Measurements from ENCODE around the gene NPB. TPM values are rescaled to one million over a fixed set of nuclear protein-coding genes. Genes with fewer than 3 reads are reported as not detected.

The NPB gene
- total and polyA plus RNA-seq, 2 donors = 1.7 to 3.5 TPM

- no peak for DNase-seq (ENCODE audit: low read depth in 6 of 9, low spot score in 9 of 9)
- H3K27ac ChIP-seq (ENCODE audit: low read depth in 1 of 2, low read length in 1 of 2) = no peak overlapping the region
- peaks cover 0 to 8% of the 10 kb centered on the region in 2 donors for H3K27me3 ChIP-seq (ENCODE audit: control insufficient read depth in 2 of 2, insufficient read depth in 1 of 2, low read length in 1 of 2)
- peaks cover 34 to 44% of the 10 kb centered on the region in 2 donors for H3K4me1 ChIP-seq (ENCODE audit: control insufficient read depth in 2 of 2, insufficient read depth in 2 of 2, low read length in 2 of 2)
- H3K36me3 ChIP-seq (ENCODE audit: control insufficient read depth in 2 of 2, insufficient read depth in 2 of 2, low read length in 1 of 2) = peaks cover 19 to 24% of the 10 kb centered on the region in 2 donors
- peaks cover 0 to 5% of the 10 kb centered on the region in 2 donors for H3K9me3 ChIP-seq (ENCODE audit: control insufficient read depth in 2 of 2, insufficient read depth in 1 of 2, low read length in 1 of 2)
- WGBS = 98% methylated on average over 23 of the region's 23 CpGs
- H3K4me3 ChIP-seq (ENCODE audit: low read length in 2 of 2) = no peak overlapping the region
Observed at GRCh38 chr17:81921996-81922565, 20.0 kb downstream of the NPB start.

- H3K9me3 ChIP-seq (ENCODE audit: control insufficient read depth in 2 of 2, insufficient read depth in 1 of 2, low read length in 1 of 2) = peaks cover 0 to 5% of the 10 kb centered on the region in 2 donors
- no peak overlapping the region for H3K4me3 ChIP-seq (ENCODE audit: low read length in 2 of 2)
- H3K27ac ChIP-seq (ENCODE audit: low read depth in 1 of 2, low read length in 1 of 2) = no peak overlapping the region
- no peak for DNase-seq (ENCODE audit: low read depth in 6 of 9, low spot score in 9 of 9)
- H3K27me3 ChIP-seq (ENCODE audit: control insufficient read depth in 2 of 2, insufficient read depth in 1 of 2, low read length in 1 of 2) = peaks cover under 1 to 9% of the 10 kb centered on the region in 2 donors
- peaks cover 19 to 24% of the 10 kb centered on the region in 2 donors for H3K36me3 ChIP-seq (ENCODE audit: control insufficient read depth in 2 of 2, insufficient read depth in 2 of 2, low read length in 1 of 2)
- H3K4me1 ChIP-seq (ENCODE audit: control insufficient read depth in 2 of 2, insufficient read depth in 2 of 2, low read length in 2 of 2) = peaks cover 30 to 40% of the 10 kb centered on the region in 2 donors
- WGBS = 90% methylated on average over 58 of the region's 58 CpGs
Observed at GRCh38 chr17:81922566-81923301, 20.7 kb downstream of the NPB start.

GRCh38 chr17:81923302-81924260, 21.5 kb downstream of the NPB start:
- H3K27me3 ChIP-seq (ENCODE audit: control insufficient read depth in 2 of 2, insufficient read depth in 1 of 2, low read length in 1 of 2) = peaks cover 9 to 17% of the 10 kb centered on the region in 2 donors
- peak overlapping the region; percentile 32 to 33 for H3K27ac ChIP-seq (ENCODE audit: low read depth in 1 of 2, low read length in 1 of 2)
- H3K4me1 ChIP-seq (ENCODE audit: control insufficient read depth in 2 of 2, insufficient read depth in 2 of 2, low read length in 2 of 2) = peaks cover 34 to 43% of the 10 kb centered on the region in 2 donors
- H3K36me3 ChIP-seq (ENCODE audit: control insufficient read depth in 2 of 2, insufficient read depth in 2 of 2, low read length in 1 of 2) = peaks cover 19 to 24% of the 10 kb centered on the region in 2 donors
- peak in 2 of 9 donors; percentile 20 to 44 for DNase-seq (ENCODE audit: low read depth in 6 of 9, low spot score in 9 of 9)
- peaks cover 0 to 5% of the 10 kb centered on the region in 2 donors for H3K9me3 ChIP-seq (ENCODE audit: control insufficient read depth in 2 of 2, insufficient read depth in 1 of 2, low read length in 1 of 2)
- H3K4me3 ChIP-seq (ENCODE audit: low read length in 2 of 2) = no peak overlapping the region
- WGBS = 21% methylated on average over 32 of the region's 32 CpGs

- Histone ChIP-seq H3K4me3 (ENCODE audit: low read length in 2 of 2) (no peak overlapping the region), H3K4me1 (ENCODE audit: control insufficient read depth in 2 of 2, insufficient read depth in 2 of 2, low read length in 2 of 2) (peaks cover 35 to 46% of the 10 kb centered on the region in 2 donors), H3K27ac (ENCODE audit: low read depth in 1 of 2, low read length in 1 of 2) (peak overlapping the region in 1 of 2 donors; percentile 15), H3K9me3 (ENCODE audit: control insufficient read depth in 2 of 2, insufficient read depth in 1 of 2, low read length in 1 of 2) (peaks cover 0 to 8% of the 10 kb centered on the region in 2 donors), H3K27me3 (ENCODE audit: control insufficient read depth in 2 of 2, insufficient read depth in 1 of 2, low read length in 1 of 2) (peaks cover 20 to 30% of the 10 kb centered on the region in 2 donors), H3K36me3 (ENCODE audit: control insufficient read depth in 2 of 2, insufficient read depth in 2 of 2, low read length in 1 of 2) (peaks cover 14 to 21% of the 10 kb centered on the region in 2 donors)
- peak in 3 of 9 donors; percentile 44 to 69 (median 57) for DNase-seq (ENCODE audit: low read depth in 6 of 9, low spot score in 9 of 9)
- 70% methylated on average over 21 of the region's 21 CpGs for WGBS
Observed at GRCh38 chr17:81924557-81925532, 22.8 kb downstream of the NPB start.

- H3K4me1 ChIP-seq (ENCODE audit: control insufficient read depth in 2 of 2, insufficient read depth in 2 of 2, low read length in 2 of 2) = peaks cover 35 to 52% of the 10 kb centered on the region in 2 donors
- WGBS = 78% methylated on average over 10 of the region's 10 CpGs
Observed at GRCh38 chr17:81925860-81926450, 23.9 kb downstream of the NPB start.

GRCh38 chr17:81926451-81927151, 24.6 kb downstream of the NPB start:
- peaks cover 9 to 12% of the 10 kb centered on the region in 2 donors for H3K36me3 ChIP-seq (ENCODE audit: control insufficient read depth in 2 of 2, insufficient read depth in 2 of 2, low read length in 1 of 2)
- peaks cover 0 to 8% of the 10 kb centered on the region in 2 donors for H3K9me3 ChIP-seq (ENCODE audit: control insufficient read depth in 2 of 2, insufficient read depth in 1 of 2, low read length in 1 of 2)
- DNase-seq (ENCODE audit: low read depth in 6 of 9, low spot score in 9 of 9) = peak in 4 of 9 donors; percentile 54 to 79 (median 64)
- peak overlapping the region; percentile 59 to 92 for H3K4me3 ChIP-seq (ENCODE audit: low read length in 2 of 2)
- peaks cover 20 to 47% of the 10 kb centered on the region in 2 donors for H3K27me3 ChIP-seq (ENCODE audit: control insufficient read depth in 2 of 2, insufficient read depth in 1 of 2, low read length in 1 of 2)
- H3K4me1 ChIP-seq (ENCODE audit: control insufficient read depth in 2 of 2, insufficient read depth in 2 of 2, low read length in 2 of 2) = peaks cover 35 to 54% of the 10 kb centered on the region in 2 donors
- 1% methylated on average over 46 of the region's 46 CpGs for WGBS
- peak overlapping the region; percentile 76 to 78 for H3K27ac ChIP-seq (ENCODE audit: low read depth in 1 of 2, low read length in 1 of 2)

More at GRCh38 chr17:81925860-81926450, 23.9 kb downstream of the NPB start:
- peaks cover 9 to 16% of the 10 kb centered on the region in 2 donors for H3K36me3 ChIP-seq (ENCODE audit: control insufficient read depth in 2 of 2, insufficient read depth in 2 of 2, low read length in 1 of 2)
- peak overlapping the region; percentile 59 to 92 for H3K4me3 ChIP-seq (ENCODE audit: low read length in 2 of 2)
- peaks cover 0 to 8% of the 10 kb centered on the region in 2 donors for H3K9me3 ChIP-seq (ENCODE audit: control insufficient read depth in 2 of 2, insufficient read depth in 1 of 2, low read length in 1 of 2)
- peak overlapping the region; percentile 76 to 78 for H3K27ac ChIP-seq (ENCODE audit: low read depth in 1 of 2, low read length in 1 of 2)
- peaks cover 20 to 41% of the 10 kb centered on the region in 2 donors for H3K27me3 ChIP-seq (ENCODE audit: control insufficient read depth in 2 of 2, insufficient read depth in 1 of 2, low read length in 1 of 2)
- peak in 1 of 9 donors; percentile 35 for DNase-seq (ENCODE audit: low read depth in 6 of 9, low spot score in 9 of 9)

GRCh38 chr17:81927152-81927652, 25.2 kb downstream of the NPB start:
- H3K36me3 ChIP-seq (ENCODE audit: control insufficient read depth in 2 of 2, insufficient read depth in 2 of 2, low read length in 1 of 2) = peaks cover 4 to 7% of the 10 kb centered on the region in 2 donors
- under 1% methylated on average over 78 of the region's 78 CpGs for WGBS
- peak overlapping the region; percentile 59 to 92 for H3K4me3 ChIP-seq (ENCODE audit: low read length in 2 of 2)
- H3K27me3 ChIP-seq (ENCODE audit: control insufficient read depth in 2 of 2, insufficient read depth in 1 of 2, low read length in 1 of 2) = peaks cover 20 to 51% of the 10 kb centered on the region in 2 donors
- H3K9me3 ChIP-seq (ENCODE audit: control insufficient read depth in 2 of 2, insufficient read depth in 1 of 2, low read length in 1 of 2) = peaks cover 0 to 8% of the 10 kb centered on the region in 2 donors
- peaks cover 35 to 54% of the 10 kb centered on the region in 2 donors for H3K4me1 ChIP-seq (ENCODE audit: control insufficient read depth in 2 of 2, insufficient read depth in 2 of 2, low read length in 2 of 2)
- peak overlapping the region in 1 of 2 donors; percentile 76 for H3K27ac ChIP-seq (ENCODE audit: low read depth in 1 of 2, low read length in 1 of 2)
- DNase-seq (ENCODE audit: low read depth in 6 of 9, low spot score in 9 of 9) = peak in 1 of 9 donors; percentile 28

All from thymus (tissue), 11 donors.